ENCODE measurements around the gene NSMF. TPM values are rescaled to one million over a fixed set of nuclear protein-coding genes. Genes with fewer than 3 reads are reported as not detected.
A peak's percentile ranks its signal among the peaks of the same experiment; 100 is the strongest.

NSMF gene
- polyA plus RNA-seq, 1 donor from 2014 or later, result 3.4 TPM

DNA sequence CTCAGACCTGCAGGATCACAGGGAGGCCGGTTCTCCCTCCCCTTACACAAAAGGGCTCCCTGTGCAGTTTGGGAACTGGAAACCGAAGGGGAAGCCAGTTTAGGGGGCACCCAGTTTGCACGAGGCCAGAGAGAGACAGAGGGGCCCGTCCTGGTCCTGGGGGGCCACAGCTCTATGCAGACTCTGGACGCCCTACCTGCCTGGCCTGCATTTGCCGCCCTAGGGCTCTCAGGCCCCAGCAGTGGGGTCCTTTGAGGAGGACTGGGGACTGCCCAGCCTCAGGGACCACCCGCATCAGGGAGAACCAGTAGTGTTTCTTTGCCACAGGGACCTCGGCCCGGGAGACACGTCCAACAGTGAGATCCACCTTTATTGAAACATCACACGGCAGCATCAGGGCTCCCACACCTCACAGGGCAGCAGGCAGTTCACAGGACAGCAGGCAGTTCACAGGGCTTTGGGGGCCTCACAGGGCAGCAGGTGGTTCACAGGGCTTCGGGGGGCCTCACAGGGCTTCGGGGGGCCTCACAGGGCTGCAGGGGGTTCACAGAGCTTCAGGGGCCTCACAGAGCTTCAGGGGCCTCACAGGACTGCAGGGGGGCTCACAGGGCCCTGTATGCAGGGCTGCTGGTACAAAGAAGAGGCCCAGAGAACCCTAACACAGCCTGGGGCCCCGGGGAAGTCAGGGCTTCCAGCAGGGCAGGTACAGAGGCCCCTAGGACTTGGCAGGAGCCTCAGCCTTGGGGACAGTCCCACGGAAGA lies 648 bp upstream of the NSMF start:
- peak overlapping the region; percentile 38 to 87 (median 69) for H3K4me3 Mint-ChIP-seq
- H3K36me3 Mint-ChIP-seq, result no peaks in the 10 kb centered on the region
- no peaks in the 10 kb centered on the region for H3K27me3 Mint-ChIP-seq
- no peaks in the 10 kb centered on the region for H3K9me3 Mint-ChIP-seq
- peaks cover 0 to 4% (median 2%) of the 10 kb centered on the region in 3 donors for H3K4me1 Mint-ChIP-seq
- H3K27ac Mint-ChIP-seq, result peak overlapping the region in 2 of 3 donors; percentile 59 to 85

DNA sequence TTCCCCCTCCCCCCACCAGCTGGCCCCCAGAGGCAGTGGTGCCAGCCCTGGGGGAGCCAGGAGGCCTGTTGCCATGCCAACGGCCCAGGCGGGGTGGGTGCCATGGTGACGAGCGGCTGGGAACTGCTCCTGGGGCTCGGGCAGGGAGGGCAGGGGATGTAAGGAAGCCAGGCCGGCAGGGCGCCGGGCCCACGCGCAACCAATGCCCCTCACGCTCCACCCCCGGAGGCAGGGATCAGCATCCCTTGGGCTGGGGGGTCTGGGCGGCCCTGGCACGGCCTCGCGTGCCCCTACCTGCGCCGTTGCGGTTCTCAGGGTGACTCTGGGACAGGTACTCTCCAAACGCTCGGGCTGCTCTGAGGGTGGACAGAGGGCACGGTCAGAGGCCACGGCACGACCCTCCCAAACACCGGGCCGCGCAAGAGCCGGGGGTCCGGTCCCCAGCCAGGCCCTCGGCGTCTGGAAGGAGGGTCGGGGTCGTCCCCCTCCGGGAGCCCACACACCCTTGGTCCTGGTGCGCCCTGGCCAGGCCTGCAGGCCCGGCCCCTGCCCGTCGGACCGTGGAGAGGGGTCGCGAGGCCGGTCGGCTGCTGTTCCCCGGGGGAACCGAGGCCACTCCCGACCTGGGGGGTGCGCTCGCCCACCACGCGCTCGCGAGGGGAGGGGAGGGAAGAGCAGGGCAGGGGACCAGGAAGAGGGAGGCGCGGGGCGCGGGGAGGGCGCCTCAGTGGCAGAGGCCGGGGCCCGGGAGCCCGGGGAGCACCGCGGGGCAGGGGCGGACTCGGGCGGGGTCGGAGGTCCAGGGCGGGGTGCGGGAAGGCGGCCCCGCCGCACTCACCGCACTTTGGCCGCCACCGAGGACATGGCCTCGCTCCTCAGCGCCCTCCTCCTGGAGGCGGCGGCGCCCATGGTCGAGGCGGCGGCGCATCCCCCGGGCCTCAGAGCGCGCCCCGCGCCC lies 661 bp downstream of the NSMF start:
- Mint-ChIP-seq H3K27ac (no peak overlapping the region), H3K4me3 (peak overlapping the region in 1 of 4 donors; percentile 23), H3K36me3 (no peaks in the 10 kb centered on the region), H3K27me3 (no peaks in the 10 kb centered on the region), H3K9me3 (no peaks in the 10 kb centered on the region), H3K4me1 (peaks cover 2 to 7% (median 3%) of the 10 kb centered on the region in 3 donors)

DNA sequence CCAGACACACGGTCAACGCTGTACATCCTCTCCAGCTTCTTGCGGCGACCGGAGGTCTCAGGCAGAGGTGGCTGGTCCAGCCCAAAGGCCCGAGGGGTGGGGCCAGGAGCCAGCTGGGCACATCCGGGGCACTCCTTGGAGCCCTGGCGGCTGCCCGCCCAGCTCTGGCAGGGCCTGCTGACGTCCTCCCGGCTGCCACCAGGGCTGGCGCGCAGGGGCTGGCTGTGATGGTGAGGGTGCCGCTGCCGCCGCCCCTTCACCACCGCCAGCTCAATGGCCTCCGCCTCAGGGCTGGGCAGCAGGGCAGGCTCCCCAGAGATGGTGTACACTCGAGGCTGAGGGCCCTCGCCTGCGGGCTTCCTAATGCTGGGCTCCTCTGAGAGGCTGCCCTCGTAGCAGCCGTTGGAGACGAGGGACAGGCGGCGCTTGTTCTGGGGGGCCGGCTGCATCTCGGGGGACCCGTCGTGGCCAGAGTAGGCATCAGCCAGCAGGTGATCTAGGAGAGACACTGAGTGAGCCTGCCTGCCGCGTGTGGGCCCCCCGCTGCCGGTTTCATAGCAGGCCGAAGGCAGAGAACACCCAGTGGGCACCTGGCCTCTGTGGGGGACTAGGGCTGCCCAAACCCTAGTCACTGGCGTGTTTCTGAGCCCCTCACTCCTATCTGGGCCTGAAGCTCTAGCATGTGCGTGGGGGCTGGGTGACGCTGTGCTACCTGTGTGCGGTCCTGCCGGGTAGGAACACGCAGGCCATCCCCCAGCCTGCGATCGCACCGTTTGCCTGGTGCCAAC lies 1.5 kb downstream of the NSMF start:
- Mint-ChIP-seq H3K9me3 (no peaks in the 10 kb centered on the region), H3K36me3 (no peaks in the 10 kb centered on the region), H3K27me3 (no peaks in the 10 kb centered on the region), H3K4me3 (peak overlapping the region in 3 of 4 donors; percentile 41 to 72 (median 43)), H3K27ac (no peak overlapping the region), H3K4me1 (peaks cover 2 to 7% (median 3%) of the 10 kb centered on the region in 3 donors)

DNA sequence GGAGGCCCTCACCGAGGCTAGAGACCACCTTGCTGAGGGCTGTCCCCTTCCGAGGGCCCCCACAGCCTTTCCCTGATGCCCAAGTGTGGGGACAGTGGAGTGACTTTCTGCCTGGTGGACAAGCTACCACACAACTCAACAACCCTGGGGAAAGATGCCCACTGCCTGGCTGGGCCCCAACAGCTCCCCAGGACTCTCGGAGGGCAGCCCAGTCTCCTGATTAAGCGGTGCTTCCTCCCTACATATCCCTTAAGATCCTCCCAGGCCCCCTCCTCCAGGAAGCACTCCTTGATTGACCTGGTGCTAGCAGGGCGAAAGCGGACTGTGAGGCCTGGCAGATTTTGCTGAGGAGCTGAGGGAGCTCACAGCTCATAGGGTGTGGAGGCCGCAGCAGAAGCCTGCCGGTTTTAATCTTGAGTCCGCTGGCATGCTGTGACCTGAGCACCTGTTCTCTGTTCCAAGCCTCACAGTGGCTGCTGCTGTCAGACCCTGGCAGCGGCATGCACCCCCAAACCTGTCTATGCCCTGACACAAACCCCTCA lies 2.2 kb downstream of the NSMF start:
- Mint-ChIP-seq H3K9me3 (no peaks in the 10 kb centered on the region), H3K27ac (peak overlapping the region in 1 of 3 donors; percentile 5), H3K4me3 (peak overlapping the region in 3 of 4 donors; percentile 17 to 65 (median 43)), H3K4me1 (peaks cover 2 to 5% (median 3%) of the 10 kb centered on the region in 3 donors), H3K27me3 (no peaks in the 10 kb centered on the region), H3K36me3 (no peaks in the 10 kb centered on the region)

DNA sequence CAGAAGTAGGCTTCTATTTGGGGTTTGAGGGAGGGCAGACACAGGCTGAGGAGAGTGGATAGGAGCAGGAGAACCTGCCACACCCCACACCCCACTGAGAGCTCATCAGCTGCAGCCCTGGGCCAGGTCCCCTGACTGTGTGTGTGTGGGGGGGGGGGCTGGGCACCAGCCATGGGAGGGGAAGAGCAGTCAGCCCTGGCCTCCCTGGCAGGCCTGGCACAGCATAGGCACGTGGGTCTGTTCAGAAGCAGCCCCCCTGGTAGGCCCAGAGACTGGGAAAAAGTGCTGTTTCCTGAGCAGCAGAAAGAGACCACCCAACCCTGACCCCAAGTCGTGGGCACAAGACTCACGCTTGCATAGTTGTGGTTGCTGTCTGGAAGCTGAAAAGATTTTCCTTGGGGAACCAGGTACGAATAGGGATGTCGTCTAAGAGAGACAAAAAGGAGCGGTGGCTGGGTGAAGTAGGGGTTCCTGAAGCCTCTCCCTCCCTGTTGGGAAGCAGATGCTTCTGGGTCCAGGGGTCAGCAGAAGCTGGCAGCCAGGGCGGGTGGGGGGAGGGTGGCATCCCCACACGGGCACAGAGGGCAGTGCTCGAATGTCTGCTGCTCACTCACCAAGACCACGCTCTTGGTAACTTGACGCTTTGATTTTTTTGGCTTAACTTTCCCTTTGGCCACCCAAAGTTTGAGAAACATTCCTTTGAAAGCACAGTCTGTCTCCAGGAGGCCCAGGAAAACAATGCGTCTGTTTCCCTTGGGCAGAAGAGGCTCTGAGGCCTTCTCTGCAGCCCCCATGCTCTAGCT lies 2.9 kb downstream of the NSMF start:
- no peaks in the 10 kb centered on the region for H3K36me3 Mint-ChIP-seq
- H3K27ac Mint-ChIP-seq, result peak overlapping the region in 2 of 3 donors; percentile 5 to 65
- peaks cover 2 to 5% (median 3%) of the 10 kb centered on the region in 3 donors for H3K4me1 Mint-ChIP-seq
- no peaks in the 10 kb centered on the region for H3K9me3 Mint-ChIP-seq
- peak overlapping the region in 3 of 4 donors; percentile 28 to 81 (median 65) for H3K4me3 Mint-ChIP-seq
- H3K27me3 Mint-ChIP-seq, result no peaks in the 10 kb centered on the region

DNA sequence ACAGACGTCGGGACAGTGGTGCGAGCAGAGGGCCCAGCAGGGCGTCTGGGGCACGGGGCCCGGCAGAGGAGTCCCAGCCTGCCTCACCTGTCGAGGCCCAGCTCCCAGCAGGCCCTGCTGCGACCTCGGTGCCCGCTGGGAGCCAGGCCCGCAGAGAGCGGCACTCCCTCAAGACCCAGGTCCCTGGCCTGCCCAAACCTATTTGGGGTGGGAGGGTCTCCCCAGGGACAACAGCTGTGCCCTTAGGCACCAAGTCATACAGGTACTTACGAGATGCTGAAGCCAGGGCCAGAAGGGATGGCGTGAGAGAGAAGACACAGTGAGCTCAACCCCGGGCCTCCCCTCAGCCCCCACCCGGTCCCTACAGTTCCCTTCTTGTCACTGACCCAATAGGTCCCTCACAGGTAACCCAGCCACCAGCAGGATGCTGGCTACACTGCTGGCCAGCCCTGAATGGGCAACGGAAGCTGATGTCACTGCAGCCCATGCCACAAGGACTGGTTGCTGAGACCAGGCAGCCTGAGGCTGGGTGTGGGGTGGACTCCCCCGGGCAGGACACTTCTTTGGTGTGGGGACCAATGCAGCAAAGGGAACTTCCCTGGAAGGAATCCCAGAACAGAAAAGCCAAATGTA lies 3.7 kb downstream of the NSMF start:
- Mint-ChIP-seq H3K27ac (peak overlapping the region in 1 of 3 donors; percentile 5), H3K27me3 (no peaks in the 10 kb centered on the region), H3K4me1 (peaks cover 3 to 5% (median 4%) of the 10 kb centered on the region in 3 donors), H3K9me3 (no peaks in the 10 kb centered on the region), H3K4me3 (peak overlapping the region in 1 of 4 donors; percentile 65), H3K36me3 (no peaks in the 10 kb centered on the region)

DNA sequence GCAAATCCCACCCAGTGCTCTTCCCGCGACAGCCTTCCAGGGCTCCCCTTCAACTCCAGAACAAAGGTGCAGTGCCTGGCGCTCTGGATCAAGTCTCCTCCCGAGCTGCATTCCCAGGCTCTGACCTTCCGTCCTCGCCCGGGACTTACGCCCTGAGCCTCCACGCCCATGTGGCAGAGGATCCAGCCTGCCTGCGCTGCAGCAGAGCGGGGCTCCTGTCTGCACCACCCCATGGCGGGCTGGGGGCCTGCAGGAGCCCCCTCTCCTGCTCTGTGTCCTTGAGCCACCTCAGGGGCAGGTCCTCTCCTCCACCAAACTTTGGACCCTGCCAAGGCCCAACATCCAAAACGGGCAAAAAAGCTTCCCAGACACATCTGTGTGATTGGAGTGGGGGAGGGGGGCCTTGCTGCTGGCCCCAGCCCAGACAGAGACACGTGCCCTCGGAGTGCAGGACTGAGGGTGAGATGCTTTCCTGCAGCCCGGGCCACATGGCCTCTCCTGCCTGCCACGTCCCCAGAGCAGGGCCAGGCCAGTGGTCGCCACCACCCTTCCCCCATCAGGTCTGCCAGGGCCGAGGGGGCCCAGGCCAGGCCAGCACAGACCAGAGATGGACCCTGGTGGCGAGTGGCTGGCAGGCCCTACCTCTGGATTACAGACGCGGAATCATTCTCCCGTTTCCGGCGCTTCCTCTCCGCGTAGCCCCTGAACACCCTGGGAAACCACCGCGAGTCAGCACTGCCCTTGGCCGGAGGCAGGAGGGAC lies 4.4 kb downstream of the NSMF start:
- Mint-ChIP-seq H3K27me3 (peaks cover 1% of the 10 kb centered on the region), H3K9me3 (no peaks in the 10 kb centered on the region), H3K27ac (peak overlapping the region; percentile 56 to 80 (median 64)), H3K36me3 (no peaks in the 10 kb centered on the region), H3K4me3 (peak overlapping the region; percentile 75 to 88 (median 81)), H3K4me1 (peaks cover 3 to 4% (median 4%) of the 10 kb centered on the region in 3 donors)

DNA sequence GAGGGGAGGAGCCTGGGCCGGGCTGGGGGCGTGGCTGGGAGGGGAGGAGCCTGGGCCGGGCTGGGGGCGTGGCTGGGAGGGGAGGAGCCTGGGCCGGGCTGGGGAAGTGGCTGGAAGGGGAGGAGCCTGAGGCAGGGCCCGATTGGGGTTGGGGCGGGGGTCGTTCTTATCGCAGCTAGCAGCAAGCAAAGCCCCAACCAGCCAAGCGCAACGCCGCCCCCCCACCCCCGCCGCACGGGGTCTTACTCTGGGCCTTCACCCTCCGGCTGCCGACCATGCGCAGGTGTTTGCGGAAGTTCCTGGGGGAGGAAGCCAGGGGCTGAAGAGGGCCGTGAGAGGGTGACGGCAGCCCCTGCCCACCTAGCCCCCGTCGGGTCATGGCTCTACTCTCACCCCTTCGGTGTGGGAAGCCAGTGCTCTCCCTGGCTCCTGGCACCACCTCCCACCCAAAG lies 5.0 kb downstream of the NSMF start:
- Mint-ChIP-seq H3K4me3 (peak overlapping the region; percentile 75 to 88 (median 81)), H3K27ac (peak overlapping the region; percentile 64 to 80 (median 64)), H3K9me3 (no peaks in the 10 kb centered on the region), H3K4me1 (peaks cover 3 to 6% (median 3%) of the 10 kb centered on the region in 3 donors), H3K36me3 (no peaks in the 10 kb centered on the region), H3K27me3 (peaks cover 1% of the 10 kb centered on the region)

DNA sequence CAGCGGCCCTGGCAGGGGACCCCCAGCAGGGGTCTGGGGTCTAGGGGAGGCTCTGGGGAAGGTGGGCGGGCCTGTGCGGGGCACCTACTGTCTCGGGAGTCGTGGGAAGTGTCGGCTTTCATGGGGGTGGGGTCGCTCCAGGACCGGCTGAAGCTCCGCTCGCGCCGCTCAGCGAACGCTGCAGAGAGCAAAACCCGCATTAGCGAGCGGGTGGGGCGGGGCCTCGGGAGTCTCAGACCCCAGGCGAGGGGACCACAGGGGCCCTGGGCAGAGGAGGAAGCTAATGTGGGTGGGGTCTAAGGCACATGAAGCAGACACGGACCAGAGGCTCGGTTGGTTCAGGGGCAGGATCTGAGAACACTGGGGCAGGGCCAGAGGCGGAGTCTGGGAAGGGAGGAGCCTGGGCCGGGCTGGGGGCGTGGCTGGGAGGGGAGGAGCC lies 5.5 kb downstream of the NSMF start:
- H3K27me3 Mint-ChIP-seq, result peaks cover 1% of the 10 kb centered on the region
- peaks cover 3 to 7% (median 3%) of the 10 kb centered on the region in 3 donors for H3K4me1 Mint-ChIP-seq
- no peaks in the 10 kb centered on the region for H3K9me3 Mint-ChIP-seq
- peak overlapping the region in 1 of 3 donors; percentile 64 for H3K27ac Mint-ChIP-seq
- peak overlapping the region in 2 of 4 donors; percentile 81 to 88 for H3K4me3 Mint-ChIP-seq
- no peaks in the 10 kb centered on the region for H3K36me3 Mint-ChIP-seq

DNA sequence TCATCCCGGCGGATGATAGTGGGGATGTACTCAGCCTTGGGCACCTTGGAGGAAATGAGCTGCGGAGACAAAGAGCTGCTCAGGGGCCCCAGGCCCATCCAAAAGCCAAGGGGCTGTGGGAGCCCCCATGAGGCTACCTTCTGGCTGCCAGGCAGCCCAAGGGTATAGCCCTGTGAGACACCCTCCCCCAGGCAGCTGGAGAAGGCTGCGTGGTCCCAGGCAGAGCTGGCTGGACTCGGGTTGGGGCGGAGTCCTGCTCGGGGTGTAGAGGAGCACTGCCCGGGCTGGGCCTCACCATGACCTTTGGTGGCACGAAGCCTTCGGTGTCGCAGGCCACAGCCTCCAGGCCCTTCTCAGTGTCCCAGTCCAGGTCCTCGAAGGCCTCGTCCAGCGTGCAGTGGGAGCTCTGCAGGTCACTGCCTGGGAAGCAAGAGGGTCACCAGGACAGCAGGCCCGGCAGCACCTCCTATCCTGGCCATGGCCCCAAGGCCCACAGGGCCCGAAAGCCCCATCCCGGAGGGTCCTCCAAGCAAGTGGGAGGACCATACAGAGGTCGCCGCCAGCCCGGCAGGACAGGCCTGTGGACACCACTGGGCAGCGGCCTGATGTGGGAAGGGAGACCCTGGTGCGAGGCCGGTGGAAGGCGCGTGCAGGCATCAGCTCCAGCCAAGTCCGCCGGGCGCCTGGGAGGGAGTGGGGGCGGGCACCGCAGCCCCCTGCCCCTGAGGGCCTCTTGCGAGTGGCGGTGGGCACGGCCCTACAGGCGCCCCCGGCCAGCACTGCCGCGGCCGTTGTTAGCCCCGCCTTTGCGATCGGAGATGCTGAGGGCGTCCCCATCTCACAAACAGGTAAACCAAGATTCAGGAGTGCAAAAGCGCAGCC lies 6.1 kb downstream of the NSMF start:
- peak overlapping the region in 1 of 3 donors; percentile 64 for H3K27ac Mint-ChIP-seq
- H3K4me1 Mint-ChIP-seq, result peaks cover 3 to 8% (median 3%) of the 10 kb centered on the region in 3 donors
- H3K9me3 Mint-ChIP-seq, result no peaks in the 10 kb centered on the region
- H3K27me3 Mint-ChIP-seq, result peaks cover 1% of the 10 kb centered on the region
- H3K36me3 Mint-ChIP-seq, result no peaks in the 10 kb centered on the region
- no peak overlapping the region for H3K4me3 Mint-ChIP-seq

DNA sequence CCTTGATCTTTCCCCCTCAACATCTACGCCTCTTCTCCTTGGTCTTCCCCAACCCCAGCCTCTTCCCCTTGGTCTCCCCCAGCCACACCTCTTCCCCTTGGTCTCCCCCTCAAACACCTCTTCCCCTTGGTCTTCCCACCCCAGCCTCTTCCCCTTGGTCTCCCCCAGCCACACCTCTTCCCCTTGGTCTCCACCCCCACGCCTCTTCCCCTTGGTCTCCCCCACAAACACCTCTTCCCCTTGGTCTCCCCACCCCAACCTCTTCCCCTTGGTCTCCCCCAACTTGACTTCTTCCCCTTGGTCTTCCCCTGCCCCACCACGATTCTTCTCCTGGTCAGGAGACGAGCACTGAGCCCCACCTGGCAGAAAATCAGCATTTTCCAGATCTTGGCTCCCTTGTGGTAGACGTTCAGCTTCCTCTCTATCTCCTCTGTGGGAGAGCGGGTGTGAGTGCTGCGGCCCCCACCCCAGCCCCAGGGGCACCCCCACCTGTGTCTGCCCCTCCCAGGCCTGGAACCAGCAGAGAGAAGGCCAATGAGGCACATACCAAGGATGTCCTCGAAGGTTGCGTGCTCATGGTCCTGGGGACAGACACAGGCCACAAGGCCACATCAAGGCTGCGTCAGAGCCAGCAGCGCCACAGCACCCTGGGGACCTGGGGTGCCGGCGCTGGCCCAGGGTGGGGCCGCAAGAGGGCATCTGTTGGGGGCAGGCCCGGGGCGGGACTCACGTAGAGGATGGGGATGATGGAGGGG lies 7.0 kb downstream of the NSMF start:
- Mint-ChIP-seq H3K9me3 (no peaks in the 10 kb centered on the region), H3K36me3 (no peaks in the 10 kb centered on the region), H3K27me3 (peaks cover 1% of the 10 kb centered on the region), H3K27ac (no peak overlapping the region), H3K4me3 (no peak overlapping the region), H3K4me1 (peaks cover 3 to 10% (median 5%) of the 10 kb centered on the region in 3 donors)
